SU-DHL-6 (cell line): ENCODE measurements around the gene EVI5.

Experiments used
- EZH2phosphoT487 ChIP-seq: fragments of 200-600 bp; sonication (generic), shearing (Covaris generic); conservative IDR thresholded peaks from 2 replicates; pipeline ENCODE4 v1.6.1; 2018; ENCODE audit warnings: mild to moderate bottlenecking, antibody characterized with exemption, low read length, moderate library complexity, mixed read lengths
- TF ChIP-seq, protein P1 (sequence below): fragments of 200-600 bp; sonication (generic); IDR thresholded peaks from one replicate; pipeline ENCODE4 v1.5.1; 2017; ENCODE audit warnings: antibody characterized with exemption, mild to moderate bottlenecking, low read length, moderate library complexity; ENCODE audit not compliant: insufficient read depth, poor library complexity, severe bottlenecking

DNA sequence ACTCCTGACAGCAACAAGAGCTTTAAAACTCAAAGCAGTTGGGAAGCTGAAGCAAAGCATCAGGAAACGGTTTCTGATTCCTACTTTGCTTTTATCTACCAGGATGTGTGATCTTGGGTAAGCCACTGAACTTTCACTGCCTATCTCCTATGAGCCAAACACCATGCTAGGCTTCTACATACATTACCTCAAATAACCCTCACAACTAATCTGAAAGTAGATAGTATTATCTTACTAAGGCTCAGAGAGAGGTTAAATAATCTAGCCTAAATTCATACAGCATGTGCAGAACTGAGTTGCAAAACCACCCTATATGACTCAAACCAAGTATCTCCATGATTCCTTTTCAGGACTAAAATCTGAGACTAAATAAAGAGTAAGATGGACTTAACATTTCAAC, 83.8 kb downstream of the EVI5 start:
- TF ChIP-seq, protein P1, sequence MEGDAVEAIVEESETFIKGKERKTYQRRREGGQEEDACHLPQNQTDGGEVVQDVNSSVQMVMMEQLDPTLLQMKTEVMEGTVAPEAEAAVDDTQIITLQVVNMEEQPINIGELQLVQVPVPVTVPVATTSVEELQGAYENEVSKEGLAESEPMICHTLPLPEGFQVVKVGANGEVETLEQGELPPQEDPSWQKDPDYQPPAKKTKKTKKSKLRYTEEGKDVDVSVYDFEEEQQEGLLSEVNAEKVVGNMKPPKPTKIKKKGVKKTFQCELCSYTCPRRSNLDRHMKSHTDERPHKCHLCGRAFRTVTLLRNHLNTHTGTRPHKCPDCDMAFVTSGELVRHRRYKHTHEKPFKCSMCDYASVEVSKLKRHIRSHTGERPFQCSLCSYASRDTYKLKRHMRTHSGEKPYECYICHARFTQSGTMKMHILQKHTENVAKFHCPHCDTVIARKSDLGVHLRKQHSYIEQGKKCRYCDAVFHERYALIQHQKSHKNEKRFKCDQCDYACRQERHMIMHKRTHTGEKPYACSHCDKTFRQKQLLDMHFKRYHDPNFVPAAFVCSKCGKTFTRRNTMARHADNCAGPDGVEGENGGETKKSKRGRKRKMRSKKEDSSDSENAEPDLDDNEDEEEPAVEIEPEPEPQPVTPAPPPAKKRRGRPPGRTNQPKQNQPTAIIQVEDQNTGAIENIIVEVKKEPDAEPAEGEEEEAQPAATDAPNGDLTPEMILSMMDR, result no peak
- TF ChIP-seq EZH2phosphoT487, result no peak
